HT1080 (cell line): ENCODE measurements around the gene MACROD2. TPM values are rescaled to one million over a fixed set of nuclear protein-coding genes. Genes with fewer than 3 reads are reported as not detected.

Experiments used
- DNase-seq: peaks from one replicate; pipeline ENCODE4 v3.0.0-alpha.2; 2015; ENCODE audit warnings: low read depth
- total RNA-seq: library from RNA; depleted of rRNA; stranded (reverse); fragments of >200 nt; shearing (Covaris generic); gene quantifications from 2 replicates; pipeline ENCODE4 v1.2.3, GENCODE V29; 2014

Gene MACROD2
- total RNA-seq, 1 experiment from 2014 or later, result 1.2 TPM

- no peak for DNase-seq
Measured at GRCh38 chr20:15699431-15700146, 1704.3 kb downstream of the MACROD2 start.

GRCh38 chr20:15700147-15700765 is 1704.9 kb downstream of the MACROD2 start:
- no peak for DNase-seq

GRCh38 chr20:15702161-15702560 is 1706.8 kb downstream of the MACROD2 start:
- peak; percentile 18 for DNase-seq

GRCh38 chr20:15703171-15703911 is 1708.0 kb downstream of the MACROD2 start:
- peak; percentile 87 for DNase-seq

GRCh38 chr20:15705975-15706374 is 1710.7 kb downstream of the MACROD2 start:
- no peak for DNase-seq

- DNase-seq, result no peak
Measured at GRCh38 chr20:15706719-15707118, 1711.4 kb downstream of the MACROD2 start.

- DNase-seq, result peak; percentile 20
Measured at GRCh38 chr20:15708984-15709598, 1713.8 kb downstream of the MACROD2 start.

- no peak for DNase-seq
Measured at GRCh38 chr20:15710636-15711035, 1715.3 kb downstream of the MACROD2 start.

GRCh38 chr20:15711177-15711576 is 1715.9 kb downstream of the MACROD2 start:
- no peak for DNase-seq

- no peak for DNase-seq
Measured at GRCh38 chr20:15716256-15716655, 1720.9 kb downstream of the MACROD2 start.

GRCh38 chr20:15726416-15726815 is 1731.1 kb downstream of the MACROD2 start:
- DNase-seq, result no peak

- DNase-seq, result no peak
Measured at GRCh38 chr20:15734052-15734451, 1738.7 kb downstream of the MACROD2 start.

- no peak for DNase-seq
Measured at GRCh38 chr20:15739035-15739434, 1743.7 kb downstream of the MACROD2 start.

GRCh38 chr20:15740046-15740775 is 1744.9 kb downstream of the MACROD2 start:
- DNase-seq, result no peak

GRCh38 chr20:15742087-15742486 is 1746.8 kb downstream of the MACROD2 start:
- DNase-seq, result no peak

GRCh38 chr20:15742627-15743026 is 1747.3 kb downstream of the MACROD2 start:
- no peak for DNase-seq

GRCh38 chr20:15756002-15756753 is 1760.9 kb downstream of the MACROD2 start:
- DNase-seq, result no peak

GRCh38 chr20:15756754-15757115 is 1761.4 kb downstream of the MACROD2 start:
- no peak for DNase-seq

- no peak for DNase-seq
Measured at GRCh38 chr20:15759594-15759993, 1764.3 kb downstream of the MACROD2 start.

GRCh38 chr20:15760001-15760621 is 1764.8 kb downstream of the MACROD2 start:
- DNase-seq, result no peak
